Liver (tissue), 3 donors: ENCODE measurements around the gene B3GAT3.

Experiments used
- SP1 ChIP-seq: IDR thresholded peaks from 2 replicates; pipeline ENCODE4 v1.6.1; 2018; ENCODE audit warnings: antibody characterized with exemption, mild to moderate bottlenecking
- TF ChIP-seq, protein P1 (sequence below): fragments of 150-350 bp; IDR thresholded peaks from 2 replicates; pipeline ENCODE4 v1.5.1; 2017; ENCODE audit warnings: improper control_type of control experiment, low read depth, low read length; ENCODE audit not compliant: missing input control
- donor health status: healthy.
- donor health status: healthy.

GRCh38 chr11:62649486-62649885 is 27.7 kb upstream of the B3GAT3 start:
- TF ChIP-seq SP1, result no peak
- TF ChIP-seq, protein P1, sequence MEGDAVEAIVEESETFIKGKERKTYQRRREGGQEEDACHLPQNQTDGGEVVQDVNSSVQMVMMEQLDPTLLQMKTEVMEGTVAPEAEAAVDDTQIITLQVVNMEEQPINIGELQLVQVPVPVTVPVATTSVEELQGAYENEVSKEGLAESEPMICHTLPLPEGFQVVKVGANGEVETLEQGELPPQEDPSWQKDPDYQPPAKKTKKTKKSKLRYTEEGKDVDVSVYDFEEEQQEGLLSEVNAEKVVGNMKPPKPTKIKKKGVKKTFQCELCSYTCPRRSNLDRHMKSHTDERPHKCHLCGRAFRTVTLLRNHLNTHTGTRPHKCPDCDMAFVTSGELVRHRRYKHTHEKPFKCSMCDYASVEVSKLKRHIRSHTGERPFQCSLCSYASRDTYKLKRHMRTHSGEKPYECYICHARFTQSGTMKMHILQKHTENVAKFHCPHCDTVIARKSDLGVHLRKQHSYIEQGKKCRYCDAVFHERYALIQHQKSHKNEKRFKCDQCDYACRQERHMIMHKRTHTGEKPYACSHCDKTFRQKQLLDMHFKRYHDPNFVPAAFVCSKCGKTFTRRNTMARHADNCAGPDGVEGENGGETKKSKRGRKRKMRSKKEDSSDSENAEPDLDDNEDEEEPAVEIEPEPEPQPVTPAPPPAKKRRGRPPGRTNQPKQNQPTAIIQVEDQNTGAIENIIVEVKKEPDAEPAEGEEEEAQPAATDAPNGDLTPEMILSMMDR, result no peak
